ENCODE data around the gene HMCN2. TPM values are rescaled to one million over a fixed set of nuclear protein-coding genes. Genes with fewer than 3 reads are reported as not detected.

HMCN2 gene
- total RNA-seq, 2 experiments from 2014 or later: not detected

DNA sequence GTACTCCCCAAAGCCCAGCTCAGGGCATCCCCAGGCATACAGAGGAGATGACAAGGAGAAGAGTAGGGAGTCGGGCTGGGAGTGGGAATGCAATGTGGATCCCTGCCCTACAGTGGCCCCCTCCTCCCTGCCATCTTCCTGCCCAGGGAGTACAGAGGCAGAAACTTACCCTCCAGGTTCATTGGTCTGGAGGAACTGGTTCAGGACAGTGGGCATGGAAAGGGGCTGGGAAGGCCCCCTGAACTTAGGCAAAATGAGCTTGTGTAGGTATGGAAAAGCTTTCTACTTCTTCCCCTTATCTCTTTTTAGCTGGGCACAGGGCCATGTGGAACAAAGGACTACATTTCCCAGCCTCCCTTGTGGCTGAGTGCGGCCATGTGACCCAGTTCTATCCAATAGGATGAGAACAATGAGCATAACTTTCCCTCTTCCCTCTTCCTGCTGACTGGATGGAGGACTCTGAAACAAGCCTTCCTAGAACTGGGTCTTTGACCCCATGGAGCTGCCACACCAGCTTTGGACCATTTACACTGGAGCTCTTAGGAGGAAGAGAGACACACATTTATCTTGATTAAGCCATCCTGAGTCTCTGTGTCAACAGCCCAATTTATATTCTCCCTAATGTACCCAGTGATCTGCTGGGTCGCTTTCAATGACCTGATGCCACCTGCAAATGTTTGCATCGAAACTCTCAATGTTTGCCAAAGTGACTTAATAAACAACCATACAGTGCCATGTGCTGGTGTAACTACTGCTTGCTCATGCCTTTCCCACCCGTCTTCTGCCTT is 25.0 kb upstream of the HMCN2 start:
- intact Hi-C loops (cut with micrococcal nuclease; ENCODE audit: unreplicated experiment): loop anchor here (2.0 kb wide), 1 partner anchor 356 kb away; no protein-coding TSS in a partner anchor
- Histone ChIP-seq H3K4me1 (ENCODE audit: insufficient read depth, low read length, poor library complexity, severe bottlenecking) (peaks cover 22% of the 10 kb centered on the region), H3K9me2 (ENCODE audit: insufficient read depth, low read length) (no peaks in the 10 kb centered on the region), H2AFZ (ENCODE audit: low read length) (peak overlapping the region; percentile 71), H4K20me1 (ENCODE audit: insufficient read depth, low read length) (no peaks in the 10 kb centered on the region), H3K9me3 (ENCODE audit: low read length) (no peaks in the 10 kb centered on the region), H3K4me3 (ENCODE audit: low read depth, low read length, poor library complexity, severe bottlenecking) (no peak overlapping the region), H3K4me2 (ENCODE audit: low read length) (no peak overlapping the region), H3K36me3 (ENCODE audit: insufficient read depth, low read length) (no peaks in the 10 kb centered on the region), H3K27ac (ENCODE audit: low read depth, low read length, poor library complexity, severe bottlenecking) (no peak overlapping the region), H3K79me2 (ENCODE audit: insufficient read depth, low read depth, low read length) (no peaks in the 10 kb centered on the region)
- DNase-seq (ENCODE audit: low spot score): peak; percentile 81
- ChIA-PET CTCF (ENCODE audit: unreplicated experiment) (interaction anchor here (1.6 kb wide), 1 partner anchor 133 kb away, joined by 5 read pairs; no protein-coding TSS in a partner anchor), POLR2A (no interaction called here)
- BruUV-seq (replicated peaks): no TSS peak
- TF ChIP-seq EZH2phosphoT487 (IDR thresholded peaks at IDR 0.05; ENCODE audit: borderline replicate concordance, low read depth, low read length): no peak
- TF ChIP-seq, protein P1, sequence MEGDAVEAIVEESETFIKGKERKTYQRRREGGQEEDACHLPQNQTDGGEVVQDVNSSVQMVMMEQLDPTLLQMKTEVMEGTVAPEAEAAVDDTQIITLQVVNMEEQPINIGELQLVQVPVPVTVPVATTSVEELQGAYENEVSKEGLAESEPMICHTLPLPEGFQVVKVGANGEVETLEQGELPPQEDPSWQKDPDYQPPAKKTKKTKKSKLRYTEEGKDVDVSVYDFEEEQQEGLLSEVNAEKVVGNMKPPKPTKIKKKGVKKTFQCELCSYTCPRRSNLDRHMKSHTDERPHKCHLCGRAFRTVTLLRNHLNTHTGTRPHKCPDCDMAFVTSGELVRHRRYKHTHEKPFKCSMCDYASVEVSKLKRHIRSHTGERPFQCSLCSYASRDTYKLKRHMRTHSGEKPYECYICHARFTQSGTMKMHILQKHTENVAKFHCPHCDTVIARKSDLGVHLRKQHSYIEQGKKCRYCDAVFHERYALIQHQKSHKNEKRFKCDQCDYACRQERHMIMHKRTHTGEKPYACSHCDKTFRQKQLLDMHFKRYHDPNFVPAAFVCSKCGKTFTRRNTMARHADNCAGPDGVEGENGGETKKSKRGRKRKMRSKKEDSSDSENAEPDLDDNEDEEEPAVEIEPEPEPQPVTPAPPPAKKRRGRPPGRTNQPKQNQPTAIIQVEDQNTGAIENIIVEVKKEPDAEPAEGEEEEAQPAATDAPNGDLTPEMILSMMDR (conservative IDR thresholded peaks at IDR 0.05; ENCODE audit: low read length): no peak

DNA sequence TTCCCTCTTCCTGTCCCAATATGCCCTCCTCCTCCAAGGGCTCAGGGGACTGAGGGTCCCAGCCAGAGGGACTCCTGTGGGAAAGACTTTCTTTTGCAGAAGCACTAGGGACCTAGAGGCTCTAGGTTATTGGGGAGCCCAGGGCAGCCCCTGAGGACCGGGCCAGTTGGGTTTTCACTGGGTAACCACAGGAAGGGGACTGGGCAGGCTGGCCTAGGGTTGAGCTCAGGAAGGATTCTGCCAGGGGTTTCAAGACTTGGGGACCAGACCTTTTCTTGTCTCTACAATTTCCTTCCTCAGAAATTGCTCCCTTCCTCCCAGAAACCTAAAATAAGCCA is 24.4 kb upstream of the HMCN2 start:
- Histone ChIP-seq H3K27ac (ENCODE audit: low read depth, low read length, poor library complexity, severe bottlenecking) (no peak overlapping the region), H3K9me2 (ENCODE audit: insufficient read depth, low read length) (no peaks in the 10 kb centered on the region), H2AFZ (ENCODE audit: low read length) (peak overlapping the region; percentile 71), H3K4me1 (ENCODE audit: insufficient read depth, low read length, poor library complexity, severe bottlenecking) (peaks cover 22% of the 10 kb centered on the region), H3K79me2 (ENCODE audit: insufficient read depth, low read depth, low read length) (no peaks in the 10 kb centered on the region), H3K36me3 (ENCODE audit: insufficient read depth, low read length) (no peaks in the 10 kb centered on the region), H3K4me2 (ENCODE audit: low read length) (no peak overlapping the region), H3K4me3 (ENCODE audit: low read depth, low read length, poor library complexity, severe bottlenecking) (no peak overlapping the region), H4K20me1 (ENCODE audit: insufficient read depth, low read length) (no peaks in the 10 kb centered on the region), H3K9me3 (ENCODE audit: low read length) (no peaks in the 10 kb centered on the region)
- DNase-seq (ENCODE audit: low spot score): no peak
- no TSS peak for BruUV-seq (replicated peaks)
- intact Hi-C loops (cut with micrococcal nuclease; ENCODE audit: unreplicated experiment): loop anchor here (2.0 kb wide), 1 partner anchor 356 kb away; no protein-coding TSS in a partner anchor
- TF ChIP-seq, protein P1 (conservative IDR thresholded peaks at IDR 0.05; ENCODE audit: low read length): no peak
- TF ChIP-seq EZH2phosphoT487 (IDR thresholded peaks at IDR 0.05; ENCODE audit: borderline replicate concordance, low read depth, low read length): no peak
- POLR2A ChIA-PET: no interaction called here
- CTCF ChIA-PET (ENCODE audit: unreplicated experiment): interaction anchor here (0.6 kb wide), 1 partner anchor 88 kb away, joined by 3 read pairs; no protein-coding TSS in a partner anchor

Measured in OCI-LY7 (cell line).